Choroid plexus epithelial cell (primary cell): ENCODE measurements around the gene OLFM3.

Experiments
- DNase-seq: peaks from one replicate; pipeline ENCODE4 v3.0.0-alpha.2; 2010; ENCODE audit warnings: low read depth
- H3K4me3 ChIP-seq: 2 replicates; pipeline ENCODE4 v1.5.1; 2011; ENCODE audit warnings: low read depth, mild to moderate bottlenecking, control low read depth, low read length, moderate library complexity
- TF ChIP-seq, protein P1 (sequence below): conservative IDR thresholded peaks from 2 replicates; pipeline ENCODE4 v1.5.1; 2011; ENCODE audit warnings: low read depth, mild to moderate bottlenecking, control low read depth, inconsistent platforms, low read length, moderate library complexity

Gene OLFM3

DNA sequence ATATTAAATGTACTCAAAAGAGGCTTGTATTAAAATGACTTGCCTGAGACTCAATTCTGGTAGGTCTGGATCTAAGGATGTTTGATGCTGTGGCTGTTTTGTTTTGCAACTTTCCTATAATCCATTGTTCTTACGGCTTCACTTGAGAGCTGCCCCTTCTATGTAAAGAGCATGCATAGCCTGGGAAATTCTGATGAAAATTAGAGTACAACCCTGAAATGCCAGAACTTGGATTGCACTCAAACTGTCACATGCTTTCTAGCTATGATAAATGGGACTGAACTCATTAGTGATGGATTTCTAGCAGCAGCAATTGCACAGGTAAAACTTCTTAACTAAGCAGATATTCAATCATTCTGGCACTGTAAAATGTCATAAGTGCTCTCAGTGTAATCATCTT is 67.9 kb downstream of the OLFM3 start:
- TF ChIP-seq, protein P1, sequence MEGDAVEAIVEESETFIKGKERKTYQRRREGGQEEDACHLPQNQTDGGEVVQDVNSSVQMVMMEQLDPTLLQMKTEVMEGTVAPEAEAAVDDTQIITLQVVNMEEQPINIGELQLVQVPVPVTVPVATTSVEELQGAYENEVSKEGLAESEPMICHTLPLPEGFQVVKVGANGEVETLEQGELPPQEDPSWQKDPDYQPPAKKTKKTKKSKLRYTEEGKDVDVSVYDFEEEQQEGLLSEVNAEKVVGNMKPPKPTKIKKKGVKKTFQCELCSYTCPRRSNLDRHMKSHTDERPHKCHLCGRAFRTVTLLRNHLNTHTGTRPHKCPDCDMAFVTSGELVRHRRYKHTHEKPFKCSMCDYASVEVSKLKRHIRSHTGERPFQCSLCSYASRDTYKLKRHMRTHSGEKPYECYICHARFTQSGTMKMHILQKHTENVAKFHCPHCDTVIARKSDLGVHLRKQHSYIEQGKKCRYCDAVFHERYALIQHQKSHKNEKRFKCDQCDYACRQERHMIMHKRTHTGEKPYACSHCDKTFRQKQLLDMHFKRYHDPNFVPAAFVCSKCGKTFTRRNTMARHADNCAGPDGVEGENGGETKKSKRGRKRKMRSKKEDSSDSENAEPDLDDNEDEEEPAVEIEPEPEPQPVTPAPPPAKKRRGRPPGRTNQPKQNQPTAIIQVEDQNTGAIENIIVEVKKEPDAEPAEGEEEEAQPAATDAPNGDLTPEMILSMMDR, result no peak
- H3K4me3 ChIP-seq, result no peak overlapping the region
- no peak for DNase-seq

DNA sequence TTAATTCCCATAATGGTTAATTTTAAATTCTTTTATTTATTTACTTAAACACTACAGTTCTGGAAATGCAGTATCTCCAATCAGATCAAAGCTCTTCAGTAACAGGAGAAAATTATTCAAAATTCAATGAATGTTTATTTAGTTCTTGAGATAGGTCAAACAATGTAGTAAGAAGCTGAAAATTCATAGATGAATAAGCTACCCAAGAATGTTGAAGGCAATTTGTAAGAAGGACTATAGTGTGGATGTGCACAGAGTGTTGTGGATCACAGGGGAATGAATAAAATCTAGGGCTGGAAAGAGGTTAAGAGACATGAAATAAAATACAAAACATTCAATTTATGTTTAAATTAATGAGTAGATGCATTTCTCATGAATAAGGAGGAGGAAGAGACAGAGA is 72.0 kb downstream of the OLFM3 start:
- DNase-seq, result no peak

DNA sequence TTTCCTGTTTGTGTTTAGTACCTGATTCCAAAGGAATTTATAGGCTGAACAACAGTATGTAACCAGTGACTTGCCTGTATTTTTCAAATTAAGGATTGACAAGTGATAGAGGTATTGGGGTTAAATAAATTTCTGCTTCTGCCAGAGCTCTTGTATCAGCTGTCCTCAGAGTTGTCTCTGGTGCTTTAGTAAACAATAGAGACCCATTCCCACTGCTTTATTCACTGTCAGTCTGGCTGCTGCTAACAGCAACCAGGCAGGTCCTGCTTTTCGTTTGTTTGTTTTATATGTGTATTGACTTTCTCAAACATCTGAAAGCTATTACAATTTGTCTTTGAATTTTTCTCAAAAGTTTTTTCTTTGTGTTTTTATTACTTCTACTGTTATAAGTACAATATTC is 76.1 kb downstream of the OLFM3 start:
- TF ChIP-seq, protein P1, result no peak
- no peak overlapping the region for H3K4me3 ChIP-seq
- DNase-seq, result no peak

More for the DNA sequence above, 72.0 kb downstream of the OLFM3 start:
- H3K4me3 ChIP-seq, result no peak overlapping the region
- TF ChIP-seq, protein P1, result no peak

DNA sequence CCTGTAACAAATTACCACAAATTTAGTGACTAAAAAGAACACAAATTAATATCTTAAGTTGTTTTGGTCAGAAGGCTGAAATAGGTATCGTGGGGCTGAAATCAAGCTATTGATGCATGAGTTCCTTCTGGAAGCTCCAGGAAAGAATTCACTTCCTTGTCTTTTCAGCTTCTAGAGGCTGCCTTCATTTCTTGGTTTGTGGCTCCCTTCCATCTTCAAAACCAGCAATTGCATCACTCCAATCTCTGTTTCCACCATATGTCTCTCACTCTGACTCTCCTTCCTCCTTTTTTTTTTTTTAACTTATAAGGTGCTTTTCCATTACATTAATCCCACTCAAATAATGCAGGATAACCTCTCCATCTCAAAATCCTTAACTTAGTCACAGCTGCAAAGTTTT is 78.4 kb downstream of the OLFM3 start:
- TF ChIP-seq, protein P1, result no peak
- DNase-seq, result no peak
- no peak overlapping the region for H3K4me3 ChIP-seq

DNA sequence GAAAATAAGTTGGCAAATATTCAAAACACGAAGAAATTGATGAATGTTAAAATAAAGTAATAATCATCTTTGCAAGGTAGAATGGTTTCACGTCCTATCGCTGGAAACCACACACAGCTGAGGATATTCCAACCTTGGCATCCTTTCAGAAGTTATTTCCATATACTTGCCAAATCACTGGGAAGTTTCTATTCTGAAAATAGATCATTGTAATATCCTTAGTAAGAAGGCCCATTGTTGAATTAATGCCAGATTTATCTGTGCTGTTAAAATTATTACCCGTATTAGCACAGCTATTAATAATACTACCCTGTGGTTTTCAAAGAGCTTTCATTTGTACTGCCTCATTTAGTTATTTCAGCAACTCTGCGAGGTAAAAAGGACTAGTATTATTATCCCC is 81.1 kb downstream of the OLFM3 start:
- TF ChIP-seq, protein P1, result no peak
- H3K4me3 ChIP-seq, result no peak overlapping the region
- no peak for DNase-seq

DNA sequence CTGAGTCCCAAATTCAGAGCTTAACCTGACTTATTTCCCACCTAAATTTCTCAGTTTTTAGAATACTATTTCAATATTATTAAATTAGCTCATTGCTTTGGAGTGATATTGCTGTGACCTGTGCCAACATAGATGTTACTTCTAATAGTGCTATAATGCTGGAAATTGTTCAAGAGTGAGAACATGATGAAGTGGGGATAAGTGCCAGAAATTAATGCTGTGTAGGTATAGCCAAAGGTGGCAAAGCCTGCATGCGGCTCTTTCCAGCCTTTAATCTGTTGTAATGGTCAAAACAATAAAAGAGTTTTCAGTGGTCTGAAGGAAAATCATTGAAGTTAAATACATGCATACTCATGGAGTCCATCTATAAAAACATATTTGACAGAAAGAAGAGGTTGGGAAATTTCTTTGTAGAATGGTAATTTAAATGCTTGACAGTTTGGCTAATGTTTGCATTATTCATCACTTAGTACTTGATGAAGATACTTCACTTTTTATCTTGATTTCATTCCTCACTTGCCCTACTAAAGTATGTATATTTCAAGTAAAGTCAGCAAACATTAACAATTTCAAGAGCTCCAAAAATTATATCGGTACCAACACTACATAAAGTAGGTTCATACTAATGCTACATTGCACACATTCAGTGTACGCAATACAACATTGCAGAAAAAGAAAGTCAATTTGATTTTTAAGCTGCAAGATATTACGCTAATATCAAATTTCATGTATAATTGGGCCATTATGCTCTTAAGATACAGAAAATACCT is 82.1 kb downstream of the OLFM3 start:
- TF ChIP-seq, protein P1, result no peak
- DNase-seq, result no peak
- H3K4me3 ChIP-seq, result no peak overlapping the region

DNA sequence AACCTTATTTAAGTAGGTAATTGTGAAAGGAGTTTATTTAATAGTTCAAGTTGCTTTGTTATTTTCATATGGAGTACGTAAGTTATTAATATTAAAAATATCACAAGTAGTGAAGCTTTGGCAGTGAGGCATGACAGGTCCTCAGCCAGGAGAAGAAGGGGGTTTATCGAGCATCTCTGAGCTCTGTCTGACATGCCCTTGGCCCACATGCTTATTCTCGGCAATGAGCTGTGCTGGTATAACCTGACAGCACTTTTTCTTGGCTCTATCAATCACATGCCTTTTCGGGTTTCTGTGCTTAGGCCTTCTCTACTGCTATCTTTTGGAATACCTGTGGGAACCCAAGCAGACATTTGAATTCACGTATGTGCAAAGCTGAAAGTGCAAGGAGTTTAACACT is 84.8 kb downstream of the OLFM3 start:
- no peak for DNase-seq
- no peak overlapping the region for H3K4me3 ChIP-seq
- TF ChIP-seq, protein P1, result no peak
